A673 (cell line): ENCODE measurements around the gene EPSTI1. TPM values are rescaled to one million over a fixed set of nuclear protein-coding genes. Genes with fewer than 3 reads are reported as not detected.

Experiments used
- BruUV-seq: library from RNA; stranded (reverse); fragments of 400-500 nt; replicated peaks from 2 replicates; lab custom pipeline; 2021; lab: Mats Ljungman, UMichigan
- CTCF ChIA-PET: fragments of 300-600 bp; sonication (Branson Sonifier 250); formaldehyde crosslinking; loops from one replicate; lab custom pipeline; 2022; ENCODE audit warnings: antibody characterized with exemption; lab: Charles Lee
- POLR2A ChIA-PET: fragments of 300-600 bp; sonication (Branson Sonifier 250); formaldehyde crosslinking; loops from one replicate; lab custom pipeline; 2022; ENCODE audit warnings: antibody characterized with exemption; ENCODE audit not compliant: low non-redundant PET; lab: Charles Lee
- DNase-seq: peaks from one replicate; pipeline ENCODE4 v3.0.0-alpha.2; 2015; ENCODE audit warnings: low spot score
- H3K27ac ChIP-seq: fragments of 200-600 bp; sonication (generic); 2 replicates; pipeline ENCODE4 v1.5.1; 2016; ENCODE audit warnings: mixed run types, low read depth, mild to moderate bottlenecking, mixed read lengths, antibody characterized with exemption, low read length; ENCODE audit not compliant: poor library complexity, severe bottlenecking
- H3K27me3 ChIP-seq: fragments of 200-600 bp; sonication (generic); replicated peaks from 2 replicates; pipeline ENCODE4 v1.6.1; 2017; ENCODE audit warnings: mixed run types, low read depth, mild to moderate bottlenecking, mixed read lengths, antibody characterized with exemption, low read length; ENCODE audit not compliant: insufficient read depth, poor library complexity
- H3K36me3 ChIP-seq: fragments of 200-600 bp; sonication (generic); 2 replicates; pipeline ENCODE4 v1.6.1; 2016; ENCODE audit warnings: mixed run types, mild to moderate bottlenecking, mixed read lengths, antibody characterized with exemption, low read length; ENCODE audit not compliant: insufficient read depth, poor library complexity, severe bottlenecking
- H3K4me1 ChIP-seq: fragments of 200-600 bp; sonication (generic); 2 replicates; pipeline ENCODE4 v1.6.1; 2017; ENCODE audit warnings: mixed run types, mild to moderate bottlenecking, mixed read lengths, antibody characterized with exemption, low read length; ENCODE audit not compliant: insufficient read depth, poor library complexity, severe bottlenecking
- H3K4me3 ChIP-seq: fragments of 200-600 bp; sonication (generic); 2 replicates; pipeline ENCODE4 v1.5.1; 2016; ENCODE audit warnings: low read depth, mixed run types, mild to moderate bottlenecking, mixed read lengths, low read length; ENCODE audit not compliant: poor library complexity, severe bottlenecking
- H3K9me3 ChIP-seq: fragments of 200-600 bp; sonication (generic); 2 replicates; pipeline ENCODE4 v1.6.1; 2016; ENCODE audit warnings: mixed run types, low read depth, mild to moderate bottlenecking, mixed read lengths, antibody characterized with exemption, low read length; ENCODE audit not compliant: poor library complexity, severe bottlenecking
- CTCF ChIP-seq: fragments of 300-800, 200-600 bp; sonication (generic); conservative IDR thresholded peaks from 2 replicates; pipeline ENCODE4 v1.5.1; 2017; ENCODE audit warnings: low read depth, mild to moderate bottlenecking, antibody characterized with exemption, low read length, moderate library complexity, mixed read lengths
- EZH2 ChIP-seq: fragments of 200-600 bp; sonication (generic); IDR thresholded peaks from 2 replicates; pipeline ENCODE4 v1.6.1; 2017; ENCODE audit warnings: borderline replicate concordance, low read depth, mild to moderate bottlenecking, mixed read lengths, antibody characterized with exemption, low read length; ENCODE audit not compliant: poor library complexity, severe bottlenecking
- intact Hi-C: fragments of 100-400 bp; cut with micrococcal nuclease; formaldehyde crosslinking; loops from one replicate; pipeline ENCODE4 v1.10.0; 2022; ENCODE audit not compliant: unreplicated experiment
- total RNA-seq: library from RNA; stranded (reverse); gene quantifications from 2 replicates; pipeline ENCODE4 v1.2.3, GENCODE V29; 2021

The EPSTI1 gene
- total RNA-seq, 1 experiment from 2014 or later = not detected

GRCh38 chr13:42925626-42926025, 66.4 kb downstream of the EPSTI1 start:
- no peak for TF ChIP-seq CTCF
- TF ChIP-seq EZH2 = no peak
- Histone ChIP-seq H3K9me3 (no peaks in the 10 kb centered on the region), H3K27me3 (no peaks in the 10 kb centered on the region), H3K27ac (no peak overlapping the region), H3K4me3 (no peak overlapping the region), H3K4me1 (peaks cover 7% of the 10 kb centered on the region), H3K36me3 (no peaks in the 10 kb centered on the region)
- no peak for DNase-seq
- ChIA-PET POLR2A (no interaction called here), CTCF (no interaction called here)
- no TSS peak for BruUV-seq
- intact Hi-C loops = no loop called here

- TF ChIP-seq CTCF = no peak
- no peak for TF ChIP-seq EZH2
Observed at GRCh38 chr13:42924344-42924743, 67.7 kb downstream of the EPSTI1 start.

GRCh38 chr13:42907745-42908144, 84.3 kb downstream of the EPSTI1 start:
- Histone ChIP-seq H3K36me3 (no peaks in the 10 kb centered on the region), H3K9me3 (no peaks in the 10 kb centered on the region), H3K27me3 (no peaks in the 10 kb centered on the region), H3K4me1 (no peaks in the 10 kb centered on the region), H3K4me3 (no peak overlapping the region), H3K27ac (no peak overlapping the region)
- intact Hi-C loops = no loop called here
- no TSS peak for BruUV-seq
- ChIA-PET POLR2A (no interaction called here), CTCF (no interaction called here)
- no peak for DNase-seq
- TF ChIP-seq EZH2 = no peak
- no peak for TF ChIP-seq CTCF

More at GRCh38 chr13:42924344-42924743, 67.7 kb downstream of the EPSTI1 start:
- Histone ChIP-seq H3K27ac (no peak overlapping the region), H3K9me3 (no peaks in the 10 kb centered on the region), H3K36me3 (no peaks in the 10 kb centered on the region), H3K4me3 (no peak overlapping the region), H3K4me1 (no peaks in the 10 kb centered on the region), H3K27me3 (no peaks in the 10 kb centered on the region)
- intact Hi-C loops = no loop called here
- DNase-seq = no peak
- no TSS peak for BruUV-seq
- ChIA-PET CTCF (no interaction called here), POLR2A (no interaction called here)
